Glomerular visceral epithelial cell (primary cell): Measurements from ENCODE around the gene ALB.

ENCODE experiments used
- DNase-seq: peaks from one replicate; pipeline ENCODE4 v3.0.0-alpha.2; 2016; ENCODE audit errors: extremely low spot score

The ALB gene

GRCh38 chr4:73431813-73432168 lies 27.7 kb downstream of the ALB start:
- DNase-seq, result no peak

- no peak for DNase-seq
Observed at GRCh38 chr4:73432169-73433000, 28.3 kb downstream of the ALB start.

- no peak for DNase-seq
Observed at GRCh38 chr4:73433140-73433539, 29.1 kb downstream of the ALB start.

GRCh38 chr4:73434311-73434710 lies 30.2 kb downstream of the ALB start:
- DNase-seq, result no peak

- no peak for DNase-seq
Observed at GRCh38 chr4:73435984-73436383, 31.9 kb downstream of the ALB start, which contains the start of gene AFP. TSS of gene AFP (plus strand) at chr4:73436221. CDS start at chr4:73436263, 42 bp downstream.

GRCh38 chr4:73436674-73437557 lies 32.8 kb downstream of the ALB start:
- no peak for DNase-seq

GRCh38 chr4:73437558-73437956 lies 33.5 kb downstream of the ALB start:
- DNase-seq, result no peak

- DNase-seq, result no peak
Observed at GRCh38 chr4:73438048-73438447, 34.0 kb downstream of the ALB start.

GRCh38 chr4:73438582-73439215 lies 34.6 kb downstream of the ALB start:
- no peak for DNase-seq

- no peak for DNase-seq
Observed at GRCh38 chr4:73439445-73439844, 35.4 kb downstream of the ALB start.

GRCh38 chr4:73439991-73440390 lies 35.9 kb downstream of the ALB start:
- no peak for DNase-seq

- no peak for DNase-seq
Observed at GRCh38 chr4:73440653-73441052, 36.6 kb downstream of the ALB start.

GRCh38 chr4:73442275-73442674 lies 38.2 kb downstream of the ALB start:
- DNase-seq, result no peak

GRCh38 chr4:73443224-73443623 lies 39.1 kb downstream of the ALB start:
- DNase-seq, result no peak

GRCh38 chr4:73445383-73446335 lies 41.6 kb downstream of the ALB start:
- DNase-seq, result no peak

- peak; percentile 57 for DNase-seq
Observed at GRCh38 chr4:73446336-73446938, 42.4 kb downstream of the ALB start.

GRCh38 chr4:73447671-73448070 lies 43.6 kb downstream of the ALB start:
- no peak for DNase-seq

GRCh38 chr4:73448448-73449203 lies 44.5 kb downstream of the ALB start:
- no peak for DNase-seq

- DNase-seq, result peak; percentile 83
Observed at GRCh38 chr4:73450398-73451004, 46.4 kb downstream of the ALB start.

- DNase-seq, result no peak
Observed at GRCh38 chr4:73451404-73451803, 47.3 kb downstream of the ALB start.
